Activated B cell treated with CpG ODN at 0.5 μM for 24 hours (primary cell): ENCODE measurements around the gene SDSL. TPM values are rescaled to one million over a fixed set of nuclear protein-coding genes. Genes with fewer than 3 reads are reported as not detected.

Source experiments
- ATAC-seq: fragments of 200-7000 bp; cut with Tn5 transposase; one replicate; pipeline ENCODE4 v1.10.0; 2021; ENCODE audit warnings: low read depth, mild to moderate bottlenecking, moderate library complexity
- CTCF ChIA-PET: fragments of 350-600 bp; sonication (Branson Sonifier 250); formaldehyde crosslinking; loops from one replicate; lab custom pipeline; 2021; ENCODE audit warnings: antibody characterized with exemption; lab: Charles Lee
- POLR2A ChIA-PET: fragments of 350-600 bp; sonication (Branson Sonifier 250); formaldehyde crosslinking; loops from one replicate; lab custom pipeline; 2021; ENCODE audit warnings: antibody characterized with exemption; lab: Charles Lee
- DNase-seq: peaks from one replicate; pipeline ENCODE4 v3.0.0; 2022
- H3K27ac Mint-ChIP-seq: one replicate; pipeline ENCODE4 v1.8.0; 2020; ENCODE audit warnings: mixed read lengths
- H3K27me3 Mint-ChIP-seq: one replicate; pipeline ENCODE4 v1.8.0; 2021; ENCODE audit warnings: mixed read lengths
- H3K36me3 Mint-ChIP-seq: one replicate; pipeline ENCODE4 v1.8.0; 2021; ENCODE audit warnings: low read depth, mixed read lengths
- H3K4me1 Mint-ChIP-seq: one replicate; pipeline ENCODE4 v1.8.0; 2021; ENCODE audit warnings: mixed read lengths
- H3K4me3 Mint-ChIP-seq: one replicate; pipeline ENCODE4 v1.8.0; 2020; ENCODE audit warnings: mild to moderate bottlenecking, mixed read lengths
- H3K9me3 Mint-ChIP-seq: one replicate; pipeline ENCODE4 v1.8.0; 2020; ENCODE audit warnings: mixed read lengths
- intact Hi-C: fragments of 100-400 bp; cut with micrococcal nuclease; formaldehyde crosslinking; loops from one replicate; pipeline ENCODE4 v1.15.1; 2024
- total RNA-seq: library from RNA; stranded (reverse); gene quantifications from 2 replicates; pipeline ENCODE4 v1.2.3, GENCODE V29; 2022
- TF ChIP-seq, protein P1 (sequence below): fragments of 200-600 bp; IDR thresholded peaks from one replicate; pipeline ENCODE4 v1.8.0; 2022; ENCODE audit warnings: antibody characterized with exemption, mild to moderate bottlenecking

The SDSL gene
- total RNA-seq, 1 donor from 2014 or later = 0.20 TPM

DNA sequence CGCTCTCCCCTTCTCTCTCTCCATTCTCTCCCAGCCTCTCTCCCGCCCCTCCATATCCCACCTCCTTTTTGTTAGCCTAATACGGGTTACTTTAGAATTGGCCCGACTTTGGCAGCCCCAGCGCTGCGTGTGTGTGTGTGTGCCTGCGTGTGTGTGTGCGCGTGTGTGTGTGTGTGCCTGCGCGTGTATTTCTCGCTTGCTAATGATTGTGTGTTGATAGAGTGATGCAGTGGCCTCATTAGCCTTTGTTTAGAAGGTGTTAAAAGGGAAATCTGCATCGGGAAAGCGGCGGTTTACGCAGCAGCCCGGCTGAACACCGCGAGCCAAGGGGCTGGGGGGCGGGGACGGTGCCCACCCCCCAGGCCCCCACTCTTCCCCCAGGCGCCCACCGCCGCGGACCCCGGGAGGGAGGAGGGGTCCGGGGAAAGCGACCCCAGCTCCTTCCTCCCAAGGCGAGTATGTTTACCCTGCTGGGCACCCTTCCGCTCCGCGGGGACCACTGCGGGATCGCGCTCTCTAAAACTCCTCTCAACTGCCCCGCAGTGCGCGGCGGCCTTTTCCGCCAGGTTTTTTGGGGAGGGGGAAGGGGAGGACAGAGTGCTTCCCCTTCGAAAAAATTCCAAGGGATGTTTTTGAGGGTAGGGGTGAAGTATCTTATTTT lies 56.3 kb downstream of the SDSL start:
- ChIA-PET CTCF (no interaction called here), POLR2A (no interaction called here)
- Mint-ChIP-seq H3K4me1 (peaks cover 14% of the 10 kb centered on the region), H3K27me3 (peaks cover 76% of the 10 kb centered on the region), H3K4me3 (no peak overlapping the region), H3K36me3 (no peaks in the 10 kb centered on the region), H3K9me3 (no peaks in the 10 kb centered on the region), H3K27ac (no peak overlapping the region)
- ATAC-seq (no peak), DNase-seq (no peak)
- TF ChIP-seq, protein P1, sequence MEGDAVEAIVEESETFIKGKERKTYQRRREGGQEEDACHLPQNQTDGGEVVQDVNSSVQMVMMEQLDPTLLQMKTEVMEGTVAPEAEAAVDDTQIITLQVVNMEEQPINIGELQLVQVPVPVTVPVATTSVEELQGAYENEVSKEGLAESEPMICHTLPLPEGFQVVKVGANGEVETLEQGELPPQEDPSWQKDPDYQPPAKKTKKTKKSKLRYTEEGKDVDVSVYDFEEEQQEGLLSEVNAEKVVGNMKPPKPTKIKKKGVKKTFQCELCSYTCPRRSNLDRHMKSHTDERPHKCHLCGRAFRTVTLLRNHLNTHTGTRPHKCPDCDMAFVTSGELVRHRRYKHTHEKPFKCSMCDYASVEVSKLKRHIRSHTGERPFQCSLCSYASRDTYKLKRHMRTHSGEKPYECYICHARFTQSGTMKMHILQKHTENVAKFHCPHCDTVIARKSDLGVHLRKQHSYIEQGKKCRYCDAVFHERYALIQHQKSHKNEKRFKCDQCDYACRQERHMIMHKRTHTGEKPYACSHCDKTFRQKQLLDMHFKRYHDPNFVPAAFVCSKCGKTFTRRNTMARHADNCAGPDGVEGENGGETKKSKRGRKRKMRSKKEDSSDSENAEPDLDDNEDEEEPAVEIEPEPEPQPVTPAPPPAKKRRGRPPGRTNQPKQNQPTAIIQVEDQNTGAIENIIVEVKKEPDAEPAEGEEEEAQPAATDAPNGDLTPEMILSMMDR = no peak
- intact Hi-C loops = no loop called here

DNA sequence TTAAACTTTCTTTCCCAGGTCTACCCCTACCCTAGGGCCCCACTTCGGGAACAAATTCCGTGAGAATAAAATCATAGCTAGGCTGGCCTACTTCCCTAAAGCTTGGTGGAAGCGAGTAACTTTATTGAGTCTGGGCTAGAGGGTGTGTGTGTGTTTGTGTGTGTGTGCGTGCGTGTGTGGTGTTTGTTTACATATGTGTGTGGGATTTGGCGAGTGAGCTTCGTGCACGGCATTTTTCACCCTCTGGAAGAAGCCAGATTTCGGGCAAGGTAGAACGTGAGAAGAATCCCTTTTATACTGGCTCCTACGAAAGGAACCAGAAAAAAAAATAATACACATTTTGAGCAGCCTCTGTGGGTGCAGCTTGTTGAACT lies 57.0 kb downstream of the SDSL start:
- ATAC-seq (no peak), DNase-seq (no peak)
- intact Hi-C loops = no loop called here
- H3K9me3 Mint-ChIP-seq = no peaks in the 10 kb centered on the region
- no peak overlapping the region for H3K4me3 Mint-ChIP-seq
- peaks cover 77% of the 10 kb centered on the region for H3K27me3 Mint-ChIP-seq
- CTCF ChIA-PET = no interaction called here
- H3K36me3 Mint-ChIP-seq = no peaks in the 10 kb centered on the region
- H3K4me1 Mint-ChIP-seq = peaks cover 11% of the 10 kb centered on the region
- TF ChIP-seq, protein P1 = no peak
- peak overlapping the region; percentile 41 for H3K27ac Mint-ChIP-seq
- POLR2A ChIA-PET = no interaction called here

DNA sequence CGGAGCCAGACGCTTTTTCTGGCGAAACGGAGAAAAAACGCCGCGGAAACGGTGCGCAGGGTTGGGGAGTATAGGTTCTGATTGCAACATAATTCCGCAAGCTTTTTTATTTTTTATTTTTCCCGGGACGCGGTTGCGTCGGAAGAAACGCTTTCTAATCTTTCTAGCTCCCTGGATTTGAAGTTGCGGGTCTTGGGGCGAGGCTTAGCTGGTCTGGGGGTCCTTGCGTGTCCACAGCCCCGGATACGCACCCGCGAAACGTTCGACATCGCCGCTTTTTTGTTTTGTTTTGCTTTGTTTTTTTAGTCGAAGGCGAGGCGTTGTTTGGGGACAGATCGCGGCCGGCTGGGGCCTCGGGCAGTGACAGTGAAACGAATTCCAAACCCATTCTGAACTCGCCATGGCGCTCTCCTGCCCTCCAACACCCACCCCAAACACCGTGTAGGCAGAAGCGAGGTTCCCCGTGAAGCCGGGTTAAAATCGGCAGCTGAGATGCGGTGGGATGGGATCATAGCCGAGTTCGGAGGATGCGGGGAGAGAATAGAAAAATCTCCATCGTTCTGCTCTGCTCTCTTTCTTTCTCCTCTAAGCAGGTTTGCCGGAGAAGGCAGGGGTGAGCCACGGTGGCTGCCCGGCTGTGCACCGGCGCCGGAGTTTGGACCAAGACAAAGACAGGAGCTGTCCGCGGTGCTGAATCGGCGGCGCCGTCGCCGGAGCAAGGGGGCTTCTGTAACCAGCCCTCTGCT lies 57.6 kb downstream of the SDSL start:
- Mint-ChIP-seq H3K27ac (peak overlapping the region; percentile 46), H3K4me1 (peaks cover 6% of the 10 kb centered on the region), H3K9me3 (no peaks in the 10 kb centered on the region), H3K27me3 (peaks cover 74% of the 10 kb centered on the region), H3K36me3 (no peaks in the 10 kb centered on the region), H3K4me3 (no peak overlapping the region)
- intact Hi-C loops = no loop called here
- no peak for DNase-seq
- TF ChIP-seq, protein P1 = no peak
- ATAC-seq = no peak
- CTCF ChIA-PET = no interaction called here
- POLR2A ChIA-PET = no interaction called here

DNA sequence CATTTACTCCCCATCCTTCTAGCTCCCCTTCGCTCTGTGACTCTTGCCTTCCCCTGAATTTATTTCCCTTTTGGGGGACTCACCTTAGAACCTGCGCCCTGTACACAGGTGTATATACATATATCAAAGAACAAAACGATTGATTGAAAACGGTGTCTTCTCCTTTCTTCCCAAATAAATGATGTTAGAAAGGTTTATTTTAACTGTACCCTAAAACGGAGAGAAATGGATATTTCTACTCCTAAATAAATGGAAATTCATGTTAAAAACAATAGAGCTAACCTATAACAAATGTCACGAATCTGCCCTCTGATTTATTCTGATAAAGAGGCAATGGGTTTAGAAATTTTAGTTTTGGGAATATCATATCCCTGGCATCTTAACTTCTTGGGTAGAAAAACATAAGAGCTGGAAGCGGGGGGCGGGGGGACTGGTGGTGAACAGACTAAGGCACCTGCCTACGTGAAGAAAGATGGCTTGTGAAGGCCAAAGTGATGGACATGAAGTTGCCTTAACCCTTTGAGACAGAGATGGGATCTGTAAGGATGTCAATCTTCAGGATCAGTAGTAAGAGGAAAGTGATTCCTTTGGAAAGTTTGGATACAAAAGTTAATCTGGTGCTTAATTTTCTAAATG lies 58.3 kb downstream of the SDSL start:
- CTCF ChIA-PET = no interaction called here
- H3K4me3 Mint-ChIP-seq = no peak overlapping the region
- no peaks in the 10 kb centered on the region for H3K9me3 Mint-ChIP-seq
- intact Hi-C loops = no loop called here
- H3K27me3 Mint-ChIP-seq = peaks cover 68% of the 10 kb centered on the region
- H3K4me1 Mint-ChIP-seq = peaks cover 2% of the 10 kb centered on the region
- POLR2A ChIA-PET = no interaction called here
- TF ChIP-seq, protein P1 = no peak
- no peaks in the 10 kb centered on the region for H3K36me3 Mint-ChIP-seq
- ATAC-seq (no peak), DNase-seq (no peak)
- peak overlapping the region; percentile 46 for H3K27ac Mint-ChIP-seq

DNA sequence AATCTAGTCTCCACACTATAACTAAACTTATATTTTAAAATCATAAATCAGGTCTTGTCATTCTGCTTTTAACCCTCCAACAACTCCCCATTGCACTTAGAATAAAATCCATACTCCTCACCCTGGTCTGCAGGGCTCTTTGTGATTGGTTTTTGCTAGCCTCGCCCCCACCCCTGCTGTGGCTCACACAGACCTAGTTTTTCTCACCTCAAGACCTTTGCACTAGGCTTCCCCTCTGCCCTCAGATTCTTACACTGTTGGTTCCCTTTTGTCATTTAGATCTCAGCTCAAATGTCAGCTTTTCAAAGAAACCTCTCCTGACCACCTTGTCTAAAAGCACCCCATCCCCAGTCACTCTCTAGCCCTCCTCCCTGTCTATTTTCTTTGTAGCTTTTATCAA lies 60.2 kb downstream of the SDSL start:
- no peak for ATAC-seq
- Mint-ChIP-seq H3K4me1 (peaks cover 2% of the 10 kb centered on the region), H3K4me3 (no peak overlapping the region)

More for the DNA sequence above, 60.2 kb downstream of the SDSL start:
- Mint-ChIP-seq H3K36me3 (no peaks in the 10 kb centered on the region), H3K27ac (no peak overlapping the region), H3K27me3 (peaks cover 72% of the 10 kb centered on the region), H3K9me3 (no peaks in the 10 kb centered on the region)
- intact Hi-C loops = no loop called here
- TF ChIP-seq, protein P1 = no peak
- DNase-seq = no peak
- ChIA-PET POLR2A (no interaction called here), CTCF (no interaction called here)
